Right lobe of liver (tissue), 6 donors: ENCODE measurements around the gene NTN1. TPM values are rescaled to one million over a fixed set of nuclear protein-coding genes. Genes with fewer than 3 reads are reported as not detected.

Source experiments
- ATAC-seq, 4 donors: fragments of 200-7000 bp; cut with Tn5 transposase; one replicate each; pipeline ENCODE4 v1.9.1; 2020; ENCODE audit warnings: mild to moderate bottlenecking in 4 of 4, moderate library complexity in 4 of 4
- DNase-seq, 3 donors: peaks; one replicate each; pipeline ENCODE4 v3.0.0-alpha.2; 2020
- H3K27ac ChIP-seq, 3 donors: fragments of 200-600 bp; one replicate each; pipeline ENCODE4 v1.8.0; 2022
- H3K27me3 ChIP-seq, 2 donors: fragments of 200-600 bp; one replicate each; pipeline ENCODE4 v1.8.0; 2022
- H3K36me3 ChIP-seq, 4 donors: fragments of 200-600 bp; sonication (generic) in 1 of 4; one replicate each; pipeline versions ENCODE4 v1.5.1 to v1.8.0; 2017 to 2022; ENCODE audit warnings: control low read depth in 1 of 4
- H3K4me1 ChIP-seq, 4 donors: fragments of 200-600 bp; sonication (generic) in 1 of 4; one replicate each; pipeline versions ENCODE4 v1.5.1 to v1.8.0; 2017 to 2022; ENCODE audit warnings: control low read depth in 1 of 4
- H3K4me3 ChIP-seq, 3 donors: fragments of 200-600 bp; one replicate each; pipeline ENCODE4 v1.8.0; 2022
- H3K9me3 ChIP-seq, 4 donors: fragments of 200-600 bp; sonication (generic) in 1 of 4; one replicate each; pipeline versions ENCODE4 v1.5.1 to v1.8.0; 2017 to 2022; ENCODE audit warnings: control low read depth in 1 of 4
- CTCF ChIP-seq, 4 donors: fragments of 200-600 bp in 3 of 4; fragments of 450-650 bp in 1 of 4; IDR thresholded peaks; one replicate each; pipeline versions ENCODE4 v1.5.1 to v1.8.0; 2016 to 2022; ENCODE audit warnings: antibody characterized with exemption in 4 of 4, mild to moderate bottlenecking in 2 of 4
- POLR2A ChIP-seq: fragments of 450-650 bp; IDR thresholded peaks from one replicate; pipeline ENCODE4 v1.6.1; 2017; ENCODE audit warnings: antibody characterized with exemption, mild to moderate bottlenecking
- WGBS: methylation state at CpG from one replicate; pipeline ENCODE4 v1.1.6; 2018; ENCODE audit warnings: low coverage, low lambda C conversion rate; ENCODE audit not compliant: insufficient coverage; ENCODE audit errors: missing lambda C conversion rate; 5-methylcytosine and 5-hydroxymethylcytosine counted together
- intact Hi-C, 2 donors: fragments of 100-400 bp; cut with DNase I; formaldehyde crosslinking; loops; one replicate each; pipeline versions ENCODE4 v1.11.2 to v1.14.1; 2022
- total RNA-seq, 6 experiments: library from RNA; depleted of rRNA in 2 of 6; stranded (reverse); fragments of >200 nt in 2 of 6; fragmentation: NEBNext Ultra II Directional in 3 of 6; extraction: Animal tissue kit (Norgen Biotek cat#: 25700) in 3 of 6; gene quantifications; one replicate each; pipeline versions ENCODE4 v1.1.0 to v1.2.4, GENCODE V29; 2016 to 2023
- donor health status: DM: no; HTN: yes; CAD: no.
- donor health status: DM: no; HTN: no; CAD: no.
- donor health status: DM: no; HTN: no; CAD: no.
- donor health status: DM: no; HTN: yes; CAD: no.
- donor health status: DM: no; HTN: yes; CAD: no.

NTN1 gene
- total RNA-seq, 6 experiments from 2014 or later: 3.5 to 12.5 (median 8.5) TPM

- Histone ChIP-seq H3K27ac (peak overlapping the region in 2 of 3 donors; percentile 80 to 90), H3K4me1 (peaks cover 0 to 17% (median 0%) of the 10 kb centered on the region in 4 donors), H3K9me3 (no peaks in the 10 kb centered on the region), H3K4me3 (no peak overlapping the region), H3K27me3 (no peaks in the 10 kb centered on the region), H3K36me3 (no peaks in the 10 kb centered on the region)
- 57% methylated on average over 6 of the region's 16 CpGs for WGBS
- peak in 1 of 3 donors; percentile 52 for DNase-seq
- intact Hi-C loops: no loop called here
- ATAC-seq: no peak
- TF ChIP-seq POLR2A (no peak), CTCF (IDR thresholded peaks at IDR 0.05) (no peak)
Observed at GRCh38 chr17:9241774-9242496, 220.6 kb downstream of the NTN1 start.

DNA sequence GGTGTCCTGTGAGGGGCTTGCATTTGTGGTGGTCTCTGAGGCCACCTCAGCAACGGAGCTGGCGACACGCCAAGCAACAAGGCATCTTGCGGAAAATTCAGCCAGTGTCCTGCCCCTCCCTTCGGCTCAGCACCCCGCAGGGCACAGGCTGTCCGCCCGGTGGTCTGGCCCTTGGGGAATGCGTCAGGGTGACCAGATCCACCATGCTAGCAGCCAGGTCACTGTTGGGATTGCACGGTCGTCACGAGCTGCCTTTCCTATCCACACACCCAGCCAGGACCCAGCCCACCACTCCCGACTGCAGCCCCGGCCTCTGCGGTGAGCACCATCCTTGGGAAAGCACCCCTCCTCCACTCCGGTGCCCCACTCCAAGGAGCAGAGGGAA, 221.2 kb downstream of the NTN1 start:
- no peak for TF ChIP-seq CTCF (IDR thresholded peaks at IDR 0.05)
- H3K27me3 ChIP-seq: no peaks in the 10 kb centered on the region
- no peaks in the 10 kb centered on the region for H3K36me3 ChIP-seq
- peaks cover 0 to 17% (median 0%) of the 10 kb centered on the region in 4 donors for H3K4me1 ChIP-seq
- intact Hi-C loops: no loop called here
- 87% methylated on average over 7 of the region's 16 CpGs for WGBS
- H3K4me3 ChIP-seq: no peak overlapping the region
- ATAC-seq: no peak
- H3K27ac ChIP-seq: no peak overlapping the region
- H3K9me3 ChIP-seq: no peaks in the 10 kb centered on the region
- DNase-seq: peak in 1 of 3 donors; percentile 54

- intact Hi-C loops: no loop called here
- ATAC-seq: no peak
- Histone ChIP-seq H3K27ac (no peak overlapping the region), H3K4me3 (no peak overlapping the region), H3K36me3 (no peaks in the 10 kb centered on the region), H3K27me3 (no peaks in the 10 kb centered on the region), H3K9me3 (no peaks in the 10 kb centered on the region), H3K4me1 (peaks cover 0 to 17% (median 0%) of the 10 kb centered on the region in 4 donors)
- WGBS: 83% methylated on average over 5 of the region's 8 CpGs
- DNase-seq: no peak
- TF ChIP-seq CTCF (IDR thresholded peaks at IDR 0.05) (no peak), POLR2A (no peak)
Observed at GRCh38 chr17:9242983-9243382, 221.7 kb downstream of the NTN1 start.

DNA sequence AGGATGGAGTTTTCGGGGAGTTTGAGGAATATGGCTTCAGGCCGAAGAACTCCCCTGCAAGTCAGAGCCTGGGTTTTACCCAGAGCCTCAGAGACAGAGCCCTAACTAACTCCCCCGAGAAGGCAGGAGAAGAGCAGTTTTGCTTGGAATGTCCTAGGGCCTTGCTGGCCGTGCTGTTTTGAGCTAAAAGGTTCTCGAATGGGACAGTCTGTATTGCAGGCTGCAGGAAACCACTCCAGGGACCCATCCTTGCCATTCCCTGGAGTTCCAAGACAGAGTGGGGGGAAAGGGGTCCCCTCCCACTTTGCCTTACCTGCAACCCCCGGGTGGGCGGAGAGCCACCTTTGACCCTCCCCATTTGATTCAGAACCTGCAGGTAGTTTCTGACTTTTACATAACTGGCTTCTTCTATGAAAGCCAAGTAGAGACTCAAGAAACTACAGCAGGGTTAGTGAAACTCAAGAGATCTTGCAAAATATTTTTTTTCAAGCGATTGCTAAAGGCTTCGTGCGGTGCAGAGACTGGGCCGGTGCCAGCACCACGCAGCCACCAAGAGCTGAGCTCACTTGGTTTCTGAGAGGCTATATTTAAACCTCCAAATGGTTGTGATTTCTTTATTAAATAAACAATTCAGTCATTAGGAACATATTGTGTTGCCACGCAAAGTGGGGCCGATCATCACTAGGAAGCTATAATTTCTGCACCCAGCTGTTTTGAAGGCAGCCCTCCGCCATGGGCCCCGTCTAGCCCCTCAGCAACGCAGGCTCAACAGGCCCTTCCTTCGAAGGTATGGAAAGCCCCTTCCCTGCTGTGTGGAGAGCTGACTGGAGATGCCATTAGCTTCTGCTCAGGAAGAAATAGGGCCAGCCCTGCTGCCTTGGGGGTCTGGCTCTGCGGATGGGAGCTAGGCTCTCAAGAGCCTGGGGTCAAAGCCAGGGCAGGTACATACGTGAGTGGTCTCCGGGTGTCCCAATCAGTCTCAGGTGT, 223.0 kb downstream of the NTN1 start:
- Histone ChIP-seq H3K4me3 (no peak overlapping the region), H3K27ac (no peak overlapping the region), H3K4me1 (peaks cover 0 to 9% (median 0%) of the 10 kb centered on the region in 4 donors), H3K36me3 (no peaks in the 10 kb centered on the region), H3K27me3 (no peaks in the 10 kb centered on the region), H3K9me3 (no peaks in the 10 kb centered on the region)
- intact Hi-C loops: no loop called here
- WGBS: 76% methylated on average over 9 of the region's 21 CpGs
- ATAC-seq (no peak), DNase-seq (peak in 1 of 3 donors; percentile 34)
- TF ChIP-seq POLR2A (no peak), CTCF (IDR thresholded peaks at IDR 0.05) (no peak)
